IMR-90 (cell line): ENCODE data around the gene SPON1. TPM values are rescaled to one million over a fixed set of nuclear protein-coding genes. Genes with fewer than 3 reads are reported as not detected.

Experiments
- ATAC-seq: fragments of 200-7000 bp; cut with Tn5 transposase; 2 replicates; pipeline ENCODE4 v1.9.1; 2020; ENCODE audit warnings: low read depth, mild to moderate bottlenecking, moderate library complexity
- BruUV-seq: library from RNA; stranded (reverse); fragments of 400-500 nt; replicated peaks from 2 replicates; lab custom pipeline; 2021; lab: Mats Ljungman, UMichigan
- CTCF ChIA-PET: fragments of 300-600 bp; formaldehyde crosslinking; extraction: SDS; loops from one replicate; lab custom pipeline; 2021; ENCODE audit warnings: antibody characterized with exemption; lab: Yijun Ruan, JAX
- POLR2A ChIA-PET: fragments of 300-600 bp; sonication (Branson Sonifier 250); formaldehyde crosslinking; loops from one replicate; lab custom pipeline; 2022; ENCODE audit warnings: antibody characterized with exemption; ENCODE audit not compliant: unreplicated experiment; lab: Charles Lee
- DNase-seq: peaks from one replicate; pipeline ENCODE4 v3.0.0; 2013
- H2AFZ ChIP-seq: replicated peaks from 2 replicates; pipeline ENCODE3; 2013; ENCODE audit warnings: low read length, mild to moderate bottlenecking; ENCODE audit not compliant: poor library complexity
- H2AK5ac ChIP-seq: 2 replicates; pipeline ENCODE4 v1.6.1; 2013; ENCODE audit warnings: low read depth, low read length, inconsistent platforms
- H2AK9ac ChIP-seq: replicated peaks from 2 replicates; pipeline ENCODE3; 2013; ENCODE audit warnings: mild to moderate bottlenecking, low read depth, low read length, moderate library complexity; ENCODE audit not compliant: poor library complexity
- H2BK120ac ChIP-seq: 2 replicates; pipeline ENCODE4 v1.6.1; 2013; ENCODE audit warnings: low read depth, low read length, inconsistent platforms
- H2BK15ac ChIP-seq: 3 replicates; pipeline ENCODE4 v1.6.1; 2013; ENCODE audit warnings: low read depth, low read length, inconsistent platforms
- H2BK20ac ChIP-seq: 2 replicates; pipeline ENCODE4 v1.6.1; 2013; ENCODE audit warnings: low read depth, mild to moderate bottlenecking, inconsistent platforms, low read length, moderate library complexity
- H2BK5ac ChIP-seq: 2 replicates; pipeline ENCODE4 v1.6.1; 2013; ENCODE audit warnings: mild to moderate bottlenecking, low read depth, low read length, inconsistent platforms; ENCODE audit not compliant: poor library complexity, severe bottlenecking
- H3K14ac ChIP-seq: replicated peaks from 2 replicates; pipeline ENCODE4 v1.6.1; 2013; ENCODE audit warnings: low read depth, low read length, inconsistent platforms
- H3K18ac ChIP-seq: 2 replicates; pipeline ENCODE4 v1.6.1; 2013; ENCODE audit warnings: low read depth, low read length, control low read depth
- H3K23ac ChIP-seq: 2 replicates; pipeline ENCODE4 v1.6.1; 2013; ENCODE audit warnings: low read depth, low read length, inconsistent platforms
- H3K27ac ChIP-seq: 2 replicates; pipeline ENCODE4 v1.5.1; 2013; ENCODE audit warnings: mild to moderate bottlenecking, control low read depth, low read length; ENCODE audit not compliant: insufficient read depth
- H3K27me3 ChIP-seq: 2 replicates; pipeline ENCODE4 v1.6.1; 2013; ENCODE audit warnings: low read length; ENCODE audit not compliant: control insufficient read depth, insufficient read depth
- H3K36me3 ChIP-seq: 2 replicates; pipeline ENCODE4 v1.6.1; 2013; ENCODE audit warnings: low read length, mixed read lengths; ENCODE audit not compliant: control insufficient read depth, insufficient read depth
- H3K4ac ChIP-seq: 2 replicates; pipeline ENCODE4 v1.6.1; 2013; ENCODE audit warnings: low read depth, low read length, inconsistent platforms
- H3K4me1 ChIP-seq: 2 replicates; pipeline ENCODE4 v1.6.1; 2013; ENCODE audit warnings: low read length, mixed read lengths; ENCODE audit not compliant: control insufficient read depth, insufficient read depth
- H3K4me2 ChIP-seq: 2 replicates; pipeline ENCODE4 v1.6.1; 2013; ENCODE audit warnings: low read depth, mild to moderate bottlenecking, control low read depth, low read length, moderate library complexity
- H3K4me3 ChIP-seq: 2 replicates; pipeline ENCODE4 v1.5.1; 2013; ENCODE audit warnings: low read depth, mild to moderate bottlenecking, control low read depth, low read length, moderate library complexity; ENCODE audit not compliant: insufficient read depth
- H3K56ac ChIP-seq: 2 replicates; pipeline ENCODE4 v1.6.1; 2013; ENCODE audit warnings: low read length, inconsistent platforms; ENCODE audit not compliant: insufficient read depth; ENCODE audit errors: extremely low read depth
- H3K79me1 ChIP-seq, 2 experiments: 2 replicates each; pipeline ENCODE4 v1.6.1; 2013; ENCODE audit warnings: low read length in 2 of 2, inconsistent platforms in 1 of 2, low read depth in 1 of 2
- H3K9ac ChIP-seq: 2 replicates; pipeline ENCODE4 v1.6.1; 2013; ENCODE audit warnings: low read depth, low read length, control low read depth
- H3K9me1 ChIP-seq: 2 replicates; pipeline ENCODE4 v1.6.1; 2013; ENCODE audit warnings: low read length, inconsistent platforms; ENCODE audit not compliant: insufficient read depth
- H3K9me3 ChIP-seq: 2 replicates; pipeline ENCODE4 v1.6.1; 2013; ENCODE audit warnings: low read length; ENCODE audit not compliant: control insufficient read depth, insufficient read depth
- H4K20me1 ChIP-seq: 2 replicates; pipeline ENCODE4 v1.6.1; 2013; ENCODE audit warnings: low read length, inconsistent platforms; ENCODE audit not compliant: insufficient read depth
- H4K5ac ChIP-seq: 2 replicates; pipeline ENCODE4 v1.6.1; 2013; ENCODE audit warnings: mild to moderate bottlenecking, low read depth, low read length, control low read depth
- H4K8ac ChIP-seq, 2 experiments: 2 replicates each; pipeline ENCODE4 v1.6.1; 2013; ENCODE audit warnings: low read depth in 2 of 2, low read length in 2 of 2, control low read depth in 1 of 2, inconsistent platforms in 1 of 2
- H4K91ac ChIP-seq: 2 replicates; pipeline ENCODE4 v1.6.1; 2013; ENCODE audit warnings: low read depth, low read length, inconsistent platforms; ENCODE audit not compliant: insufficient read depth
- BHLHE40 ChIP-seq: fragments of 150-350 bp; IDR thresholded peaks from 2 replicates; pipeline ENCODE4 v1.6.1; 2016; ENCODE audit warnings: mild to moderate bottlenecking, low read depth, low read length
- CEBPB ChIP-seq: IDR thresholded peaks from 2 replicates; pipeline ENCODE4 v1.6.1; 2012; ENCODE audit warnings: low read depth, low read length, improper control_type of control experiment
- MAZ ChIP-seq: IDR thresholded peaks from 2 replicates; pipeline ENCODE4 v1.6.1; 2012; ENCODE audit warnings: low read depth, mild to moderate bottlenecking, low read length, improper control_type of control experiment, moderate library complexity, borderline replicate concordance
- POLR2A ChIP-seq: IDR thresholded peaks from 2 replicates; pipeline ENCODE4 v1.6.1; 2012; ENCODE audit warnings: mild to moderate bottlenecking, low read depth, low read length
- RAD21 ChIP-seq: IDR thresholded peaks from 2 replicates; pipeline ENCODE4 v1.6.1; 2012; ENCODE audit warnings: low read length, improper control_type of control experiment
- RCOR1 ChIP-seq: IDR thresholded peaks from 2 replicates; pipeline ENCODE4 v1.6.1; 2012; ENCODE audit warnings: mild to moderate bottlenecking, low read length, improper control_type of control experiment; ENCODE audit not compliant: insufficient replicate concordance
- RFX5 ChIP-seq: IDR thresholded peaks from 2 replicates; pipeline ENCODE4 v1.8.0; 2012; ENCODE audit warnings: low read depth, mild to moderate bottlenecking, low read length, moderate library complexity
- SMC3 ChIP-seq: fragments of 150-350 bp; IDR thresholded peaks from 2 replicates; pipeline ENCODE4 v1.6.1; 2016; ENCODE audit warnings: low read depth, mild to moderate bottlenecking, antibody characterized with exemption, low read length, moderate library complexity
- WGBS, 2 experiments: methylation state at CpG; one replicate each; pipeline versions ENCODE4 v1.1.5 to v1.1.7; 2013; ENCODE audit warnings: missing lambda C conversion rate in 2 of 2; ENCODE audit not compliant: insufficient read length in 1 of 2; ENCODE audit errors: extremely low coverage in 2 of 2; 5-methylcytosine and 5-hydroxymethylcytosine counted together
- dilution Hi-C: fragments of 300-500 bp; cut with HindIII; formaldehyde crosslinking; loops from one replicate; pipeline ENCODE4 v1.14.3; 2018; ENCODE audit warnings: low sequenced_read_pairs; ENCODE audit not compliant: unreplicated experiment
- in situ Hi-C: fragments of 300-500 bp; cut with MboI; formaldehyde crosslinking; loops from 3 replicates; pipeline ENCODE4 v1.14.3; 2019; ENCODE audit warnings: low sequenced_read_pairs, inconsistent platforms, mixed read lengths
- intact Hi-C: fragments of 100-400 bp; cut with micrococcal nuclease; formaldehyde crosslinking; loops from 2 replicates; pipeline ENCODE4 v1.10.0; 2022
- polyA plus RNA-seq, 3 experiments: library from polyadenylated mRNA; depleted of rRNA; stranded (reverse); fragments of >200 nt; gene quantifications; 2 replicates each; pipeline ENCODE4 v1.2.3, GENCODE V29; 2012; ENCODE audit warnings: low replicate concordance in 1 of 3
- total RNA-seq: library from RNA; depleted of rRNA; stranded (reverse); fragments of >200 nt; gene quantifications from 2 replicates; pipeline ENCODE4 v1.2.3, GENCODE V29; 2012
- TF ChIP-seq, protein P1 (sequence below): fragments of 150-350 bp; IDR thresholded peaks from 2 replicates; pipeline ENCODE4 v1.6.1; 2017; ENCODE audit warnings: mild to moderate bottlenecking, antibody characterized with exemption, low read length, low read depth
- TF ChIP-seq, protein P2 (sequence below): conservative IDR thresholded peaks from 2 replicates; pipeline ENCODE4 v1.5.1; 2012; ENCODE audit warnings: mild to moderate bottlenecking, low read depth, low read length, improper control_type of control experiment

SPON1 gene
- total and polyA plus RNA-seq, 2 of the 4 experiments (the other 2 are of a cell fraction): 0.62 to 0.72 TPM

DNA sequence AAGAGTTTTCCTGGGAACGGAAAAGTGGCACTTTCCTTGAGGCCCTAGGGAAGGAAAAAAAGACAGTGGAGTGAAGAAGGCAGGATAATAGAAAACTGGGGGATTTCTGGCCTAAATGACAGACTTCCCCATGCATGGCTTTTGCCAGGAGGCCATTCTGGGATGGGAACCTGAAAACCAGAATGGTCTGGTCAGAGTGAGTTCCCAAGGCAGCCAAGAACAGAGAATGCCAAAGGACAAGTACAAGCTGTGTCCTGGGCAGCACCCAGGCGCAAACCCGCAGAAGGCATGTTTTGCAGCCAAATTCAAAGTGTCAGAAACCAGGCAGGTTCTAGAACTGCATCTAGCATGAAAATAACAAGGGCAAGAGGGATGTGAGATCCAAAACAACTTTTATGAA, 162.4 kb downstream of the SPON1 start:
- no peaks in the 10 kb centered on the region for H4K20me1 ChIP-seq
- no peaks in the 10 kb centered on the region for H3K9me3 ChIP-seq
- in situ Hi-C loops: no loop called here
- intact Hi-C loops: no loop called here
- no peak overlapping the region for H2BK20ac ChIP-seq
- no peak overlapping the region for H3K14ac ChIP-seq
- no peak for TF ChIP-seq RCOR1
- no peak for TF ChIP-seq CEBPB
- TF ChIP-seq RFX5: no peak
- TF ChIP-seq, protein P1, sequence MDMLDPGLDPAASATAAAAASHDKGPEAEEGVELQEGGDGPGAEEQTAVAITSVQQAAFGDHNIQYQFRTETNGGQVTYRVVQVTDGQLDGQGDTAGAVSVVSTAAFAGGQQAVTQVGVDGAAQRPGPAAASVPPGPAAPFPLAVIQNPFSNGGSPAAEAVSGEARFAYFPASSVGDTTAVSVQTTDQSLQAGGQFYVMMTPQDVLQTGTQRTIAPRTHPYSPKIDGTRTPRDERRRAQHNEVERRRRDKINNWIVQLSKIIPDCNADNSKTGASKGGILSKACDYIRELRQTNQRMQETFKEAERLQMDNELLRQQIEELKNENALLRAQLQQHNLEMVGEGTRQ: no peak
- no peak for TF ChIP-seq RAD21
- no peak for TF ChIP-seq BHLHE40
- TF ChIP-seq POLR2A: no peak
- TF ChIP-seq, protein P2, sequence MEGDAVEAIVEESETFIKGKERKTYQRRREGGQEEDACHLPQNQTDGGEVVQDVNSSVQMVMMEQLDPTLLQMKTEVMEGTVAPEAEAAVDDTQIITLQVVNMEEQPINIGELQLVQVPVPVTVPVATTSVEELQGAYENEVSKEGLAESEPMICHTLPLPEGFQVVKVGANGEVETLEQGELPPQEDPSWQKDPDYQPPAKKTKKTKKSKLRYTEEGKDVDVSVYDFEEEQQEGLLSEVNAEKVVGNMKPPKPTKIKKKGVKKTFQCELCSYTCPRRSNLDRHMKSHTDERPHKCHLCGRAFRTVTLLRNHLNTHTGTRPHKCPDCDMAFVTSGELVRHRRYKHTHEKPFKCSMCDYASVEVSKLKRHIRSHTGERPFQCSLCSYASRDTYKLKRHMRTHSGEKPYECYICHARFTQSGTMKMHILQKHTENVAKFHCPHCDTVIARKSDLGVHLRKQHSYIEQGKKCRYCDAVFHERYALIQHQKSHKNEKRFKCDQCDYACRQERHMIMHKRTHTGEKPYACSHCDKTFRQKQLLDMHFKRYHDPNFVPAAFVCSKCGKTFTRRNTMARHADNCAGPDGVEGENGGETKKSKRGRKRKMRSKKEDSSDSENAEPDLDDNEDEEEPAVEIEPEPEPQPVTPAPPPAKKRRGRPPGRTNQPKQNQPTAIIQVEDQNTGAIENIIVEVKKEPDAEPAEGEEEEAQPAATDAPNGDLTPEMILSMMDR: no peak
- TF ChIP-seq MAZ: no peak
- no peak for TF ChIP-seq SMC3
- no peak for ATAC-seq
- H3K27ac ChIP-seq: no peak overlapping the region
- no peak overlapping the region for H2AK5ac ChIP-seq
- no peak overlapping the region for H4K91ac ChIP-seq
- H3K4ac ChIP-seq: no peak overlapping the region
- no peak overlapping the region for H2AK9ac ChIP-seq
- dilution Hi-C loops: no loop called here
- H3K79me1 ChIP-seq: no peaks in the 10 kb centered on the region
- H3K9me1 ChIP-seq: no peaks in the 10 kb centered on the region
- no peaks in the 10 kb centered on the region for H3K4me1 ChIP-seq
- no peak overlapping the region for H3K18ac ChIP-seq
- BruUV-seq: no TSS peak
- no peak overlapping the region for H3K23ac ChIP-seq
- H3K4me2 ChIP-seq: no peak overlapping the region
- no peak overlapping the region for H2BK5ac ChIP-seq
- H2BK15ac ChIP-seq: no peak overlapping the region
- no peak overlapping the region for H2AFZ ChIP-seq
- CTCF ChIA-PET: interaction anchor here (1.7 kb wide), 1 partner anchor 24 kb away, joined by 6 read pairs; no protein-coding TSS in a partner anchor
- H3K56ac ChIP-seq: no peak overlapping the region
- no peak overlapping the region for H3K4me3 ChIP-seq
- H4K5ac ChIP-seq: no peak overlapping the region
- POLR2A ChIA-PET: no interaction called here
- H3K9ac ChIP-seq: no peak overlapping the region
- no peak overlapping the region for H4K8ac ChIP-seq
- no peaks in the 10 kb centered on the region for H3K27me3 ChIP-seq
- H2BK120ac ChIP-seq: no peak overlapping the region
- no peak for DNase-seq
- H3K36me3 ChIP-seq: no peaks in the 10 kb centered on the region
- WGBS, 2 experiments: 61% methylated on average over 3 of the region's 3 CpGs; no CpG with 5 or more reads in 1 of the 2 experiments
